Measurements from ENCODE around the gene AATF.

The AATF gene

DNA sequence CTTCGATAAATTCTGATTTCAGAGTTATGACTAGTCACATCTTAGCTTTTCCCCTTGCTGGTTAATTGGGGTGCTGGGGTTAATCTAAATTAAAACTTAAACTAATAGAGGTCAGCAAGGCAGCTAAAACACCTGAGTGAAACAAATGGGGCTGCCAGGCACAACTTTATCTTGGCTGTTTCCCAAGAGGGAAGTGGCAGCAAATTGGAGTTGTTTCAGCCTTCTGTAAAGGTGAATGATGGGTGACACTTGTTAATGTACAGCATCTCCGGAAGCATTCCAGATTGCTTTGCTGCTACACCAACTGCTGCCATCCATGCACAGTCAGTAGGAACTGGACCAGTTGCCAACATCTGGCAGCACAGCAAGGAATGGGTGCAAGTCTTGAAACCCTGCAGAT is 43.9 kb downstream of the AATF start:
- DNase-seq, result no peak

DNA sequence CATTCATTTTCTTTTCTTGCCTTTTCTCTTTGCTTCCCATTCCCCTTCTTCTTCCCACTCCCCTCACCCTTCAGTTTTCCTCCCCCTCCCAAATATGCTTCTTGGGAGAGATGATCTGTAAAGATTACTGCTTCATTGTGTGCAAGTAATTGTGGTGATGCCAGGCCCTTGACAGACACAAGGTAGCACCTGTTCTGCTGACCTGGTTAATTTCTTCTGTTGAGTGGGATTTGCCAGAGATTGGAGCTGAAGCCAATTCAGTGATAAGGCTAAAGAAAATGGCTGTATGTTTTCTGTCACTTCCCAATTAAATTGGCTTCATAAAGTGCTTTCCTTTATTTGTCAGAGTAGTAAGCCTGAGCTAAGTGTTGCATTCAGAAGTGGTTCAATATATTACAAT is 44.5 kb downstream of the AATF start:
- no peak for DNase-seq

DNA sequence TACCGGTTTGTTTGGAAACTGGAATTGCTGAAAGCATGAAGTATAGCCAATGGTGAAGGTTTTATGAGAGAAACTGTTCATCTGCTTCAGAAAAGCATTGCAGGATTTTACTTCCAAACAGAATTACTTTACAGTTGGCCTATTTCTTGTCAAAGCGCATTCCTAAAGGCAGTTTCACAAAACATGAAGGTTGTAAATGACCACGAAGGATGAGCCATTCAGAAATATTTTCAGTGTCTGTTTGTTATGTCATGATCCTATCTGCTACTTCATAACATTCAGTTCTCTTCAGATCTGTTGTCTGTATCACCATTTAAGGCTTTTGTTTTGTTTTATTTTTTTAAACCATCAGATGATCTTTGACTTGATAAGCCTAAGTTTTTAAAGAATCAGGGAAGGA is 45.7 kb downstream of the AATF start:
- no peak for DNase-seq

DNA sequence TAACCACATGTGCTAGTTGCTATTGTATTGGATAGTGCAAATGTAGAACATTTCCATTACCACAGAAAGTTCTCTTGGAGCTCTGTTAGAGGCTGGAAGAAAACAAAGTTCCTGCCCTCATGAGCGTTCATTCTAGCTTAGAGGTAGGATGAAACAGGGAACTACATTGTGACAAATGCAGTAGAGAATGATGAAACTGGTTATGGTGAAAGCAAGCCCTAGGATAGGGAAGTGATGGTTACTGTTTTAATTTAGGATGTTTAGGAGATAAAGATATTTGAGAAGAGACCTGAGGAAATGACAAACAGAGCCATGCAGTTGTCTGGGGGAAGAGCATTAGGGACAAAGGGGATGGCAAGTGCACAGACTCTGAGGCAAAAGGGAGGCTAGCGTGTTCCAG is 50.7 kb downstream of the AATF start:
- no peak for DNase-seq

DNA sequence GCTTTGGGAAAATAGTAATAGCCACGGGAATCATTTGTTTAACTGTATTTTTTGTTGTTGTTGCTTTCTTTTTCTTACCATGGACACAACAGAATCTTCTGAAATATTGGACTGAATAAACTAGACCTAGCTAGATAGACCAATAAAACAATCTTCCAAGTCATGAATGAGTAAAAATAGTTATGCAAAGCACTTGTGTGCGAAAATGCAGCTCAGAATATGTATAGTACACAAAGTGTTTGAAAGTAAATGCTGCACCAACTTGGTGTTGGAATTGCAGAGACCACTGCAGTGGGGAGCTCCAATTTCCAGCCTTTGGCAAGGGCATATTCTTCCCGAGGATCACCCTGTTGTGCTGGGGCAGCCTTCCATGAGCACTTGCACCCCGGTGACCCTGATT is 68.0 kb downstream of the AATF start:
- no peak for DNase-seq

DNA sequence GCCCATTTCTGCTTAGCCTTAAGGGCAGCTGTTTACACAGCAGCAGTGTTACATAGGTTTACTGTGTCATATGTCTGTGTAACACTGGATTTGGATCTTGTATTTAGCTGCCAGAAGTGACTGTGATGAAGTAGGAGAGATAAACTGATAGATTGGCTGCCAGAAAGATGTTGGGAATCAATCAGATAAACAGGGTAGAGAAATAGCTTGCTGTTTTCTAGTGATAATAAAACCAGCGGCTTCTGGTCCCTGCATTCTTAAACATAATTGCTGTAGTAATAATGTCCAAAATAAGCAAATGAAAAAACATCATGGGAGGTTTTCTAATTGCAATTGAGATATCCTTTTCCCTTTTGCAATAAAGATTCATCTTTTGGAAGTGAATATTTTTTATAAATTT is 68.7 kb downstream of the AATF start:
- DNase-seq, result no peak

DNA sequence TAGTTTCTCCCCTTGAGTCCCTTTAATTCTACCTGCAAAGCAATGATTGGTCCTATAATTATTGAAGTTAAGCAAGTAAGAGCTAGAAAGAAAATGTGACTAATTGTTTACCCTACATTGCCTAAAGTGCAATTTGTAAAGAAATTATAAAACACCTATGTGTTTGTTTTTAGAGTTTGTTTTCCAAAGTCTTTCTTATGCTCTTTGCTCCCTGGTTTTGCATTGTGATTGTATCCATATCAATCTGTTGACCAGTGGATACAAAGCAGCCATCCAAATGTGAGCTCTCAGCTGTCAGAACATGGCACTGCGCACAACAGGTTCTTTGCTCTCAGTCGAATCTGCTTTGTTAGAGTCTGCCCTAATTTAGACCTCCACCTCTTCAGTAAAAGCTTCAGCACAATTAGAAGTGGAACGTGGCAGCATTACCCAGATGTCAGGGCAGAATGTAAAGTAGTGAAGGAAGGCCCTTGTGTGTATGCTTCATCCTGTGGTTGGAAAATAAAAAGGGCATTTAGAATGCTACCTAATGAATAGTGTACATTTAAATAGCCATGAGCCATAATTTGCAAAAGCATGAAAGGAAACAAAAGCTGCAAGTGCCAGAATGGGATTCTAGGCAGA is 70.5 kb downstream of the AATF start:
- no peak for DNase-seq

DNA sequence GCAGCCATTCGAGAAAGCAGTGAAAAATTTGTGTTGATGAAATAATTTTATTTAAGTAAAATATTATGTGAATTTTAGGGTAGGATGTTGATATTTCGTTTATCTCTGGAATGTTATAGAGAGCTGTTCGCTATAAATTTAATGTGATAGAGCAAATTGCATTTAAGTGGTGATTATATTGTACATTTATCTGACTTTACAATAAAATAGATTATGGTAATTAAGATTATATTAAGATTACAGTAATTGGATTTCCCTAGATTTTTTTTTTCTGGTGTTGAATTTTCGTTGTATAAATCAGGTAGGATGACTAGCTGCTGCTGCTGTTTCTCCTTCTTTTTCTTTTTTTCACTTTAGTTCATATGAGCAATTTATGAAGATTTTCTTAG is 71.0 kb downstream of the AATF start:
- DNase-seq, result no peak

DNA sequence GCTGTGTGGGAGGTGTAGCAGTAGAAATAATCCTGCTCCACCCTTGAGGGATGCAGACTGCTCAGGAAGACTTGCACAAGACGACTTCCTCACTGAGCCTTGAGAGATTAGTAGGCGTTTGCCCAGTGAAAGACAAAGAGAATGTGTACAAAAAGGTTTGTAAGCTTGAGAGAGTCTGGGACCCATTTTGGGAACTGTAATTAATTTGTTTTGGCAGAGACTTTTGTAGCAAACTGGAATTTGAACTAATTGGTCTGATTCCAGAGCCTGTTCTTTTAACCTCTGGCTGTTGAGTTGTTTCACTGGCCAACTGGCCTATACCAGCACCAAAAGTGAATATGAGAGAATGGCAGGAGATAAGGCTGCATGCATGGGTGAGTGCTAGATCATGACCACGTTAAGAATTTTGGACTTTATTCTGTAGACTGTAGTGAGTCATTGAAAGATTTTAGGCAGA is 75.5 kb downstream of the AATF start:
- no peak for DNase-seq

DNA sequence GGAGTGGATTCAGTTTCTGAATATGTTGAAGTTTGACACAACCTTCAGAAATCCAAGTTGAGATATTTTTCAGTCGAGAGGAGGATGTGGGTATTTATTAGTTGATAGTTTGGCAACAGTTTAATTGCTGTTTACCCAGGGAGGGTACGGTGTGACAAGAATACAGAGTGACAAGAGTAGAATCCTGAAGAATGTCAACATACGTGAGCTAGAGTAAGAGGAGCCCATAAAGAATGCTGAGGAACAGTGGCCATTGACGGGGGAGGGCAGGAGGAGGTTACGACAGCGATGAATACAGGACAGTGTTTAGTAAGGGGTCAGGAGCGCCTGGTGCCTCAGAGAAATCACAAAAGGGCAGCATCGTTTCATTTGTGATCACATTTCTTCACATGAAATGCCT is 76.5 kb downstream of the AATF start:
- no peak for DNase-seq

DNA sequence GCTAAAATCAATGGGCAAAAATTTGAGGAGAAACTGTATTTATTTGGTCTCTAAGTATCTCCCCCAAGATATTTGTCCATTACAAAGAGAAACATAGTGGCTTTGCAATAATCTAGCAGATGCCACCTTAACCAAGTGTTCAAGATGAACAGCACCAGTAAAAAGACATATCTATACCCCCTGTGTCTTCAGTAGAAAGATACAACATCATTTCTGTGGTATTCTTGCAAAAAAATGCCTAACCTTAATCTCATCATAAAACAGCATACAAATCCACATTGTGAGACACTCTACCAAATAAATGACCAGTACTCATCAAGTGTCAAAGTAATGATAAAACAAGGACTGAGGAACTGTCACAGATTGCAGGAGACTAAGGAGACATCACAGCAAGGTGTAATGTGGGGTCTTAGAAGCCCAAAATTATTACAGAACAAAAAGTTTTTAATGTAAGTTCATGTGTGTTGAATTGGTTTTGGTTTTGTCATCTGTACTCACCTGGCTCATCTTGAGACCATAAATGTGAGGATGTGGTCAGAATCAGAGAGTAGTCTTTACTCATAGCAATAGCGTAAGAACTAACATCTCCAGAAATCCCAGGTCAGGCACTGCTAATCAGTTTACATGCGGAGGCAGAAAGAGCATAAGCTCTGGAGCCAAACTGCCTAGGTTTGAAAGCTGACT is 77.2 kb downstream of the AATF start:
- peak; percentile 8 for DNase-seq

DNA sequence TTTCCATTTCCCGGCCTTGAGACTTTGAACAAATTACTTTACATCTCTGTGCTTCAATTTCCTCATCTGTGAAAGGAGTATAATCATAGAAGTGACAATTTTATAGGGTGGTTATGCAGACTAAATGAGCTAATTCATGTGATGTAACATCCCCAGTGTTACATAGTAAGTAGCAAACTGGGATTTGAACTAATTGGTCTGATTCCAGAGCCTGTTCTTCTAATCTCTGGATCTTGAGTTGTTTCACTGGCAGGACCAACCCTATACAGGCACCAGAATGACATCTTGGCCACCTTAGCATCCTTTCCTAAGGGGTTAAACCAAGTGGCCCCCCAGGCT is 77.7 kb downstream of the AATF start:
- no peak for DNase-seq

DNA sequence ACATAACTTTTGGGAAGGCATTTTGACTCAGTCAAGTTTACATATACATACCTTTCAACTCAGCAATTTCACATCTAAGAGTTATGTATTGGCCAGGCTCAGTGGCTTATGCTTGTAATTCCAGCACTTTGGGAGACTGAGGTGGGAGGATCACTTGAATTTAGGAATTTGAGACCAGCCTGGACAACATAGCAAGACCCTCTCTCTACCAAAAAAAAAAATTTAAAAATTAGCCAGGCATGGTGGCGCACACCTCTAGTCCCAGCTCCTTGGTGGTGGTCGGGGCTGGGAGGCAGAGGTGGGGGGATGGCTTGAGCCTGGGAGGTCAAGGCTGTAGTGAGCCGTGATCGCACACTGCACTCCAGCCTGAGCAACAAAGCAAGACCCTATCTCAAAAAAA is 79.3 kb downstream of the AATF start:
- DNase-seq, result no peak

DNA sequence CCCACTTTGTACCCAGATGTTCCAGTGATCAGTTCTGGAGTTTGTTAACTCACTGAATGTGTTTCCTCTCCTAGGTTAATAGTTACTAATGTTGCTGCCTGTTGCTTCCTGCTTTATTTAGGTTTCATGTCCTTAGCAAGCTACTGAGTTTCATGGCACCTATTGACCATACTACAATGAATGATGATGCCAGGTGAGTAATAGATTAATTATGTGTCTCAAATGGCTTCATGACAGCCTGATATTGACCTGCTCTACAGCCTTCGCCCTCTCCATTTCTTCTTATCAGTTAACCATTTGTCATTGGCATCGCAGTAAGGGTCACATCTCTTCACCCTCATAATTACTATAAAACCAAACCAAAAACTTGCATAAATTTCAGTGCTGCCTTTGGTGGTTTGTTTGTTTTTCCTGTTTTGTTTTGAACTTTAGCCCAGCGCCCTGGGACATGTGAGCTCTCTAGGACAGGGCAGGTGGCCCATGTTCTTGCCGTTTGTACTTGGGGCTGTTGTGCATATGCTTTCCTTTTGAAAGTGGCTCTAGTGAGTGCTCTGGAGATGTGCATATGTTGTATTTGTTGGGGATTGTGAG is 82.8 kb downstream of the AATF start:
- no peak for DNase-seq

DNA sequence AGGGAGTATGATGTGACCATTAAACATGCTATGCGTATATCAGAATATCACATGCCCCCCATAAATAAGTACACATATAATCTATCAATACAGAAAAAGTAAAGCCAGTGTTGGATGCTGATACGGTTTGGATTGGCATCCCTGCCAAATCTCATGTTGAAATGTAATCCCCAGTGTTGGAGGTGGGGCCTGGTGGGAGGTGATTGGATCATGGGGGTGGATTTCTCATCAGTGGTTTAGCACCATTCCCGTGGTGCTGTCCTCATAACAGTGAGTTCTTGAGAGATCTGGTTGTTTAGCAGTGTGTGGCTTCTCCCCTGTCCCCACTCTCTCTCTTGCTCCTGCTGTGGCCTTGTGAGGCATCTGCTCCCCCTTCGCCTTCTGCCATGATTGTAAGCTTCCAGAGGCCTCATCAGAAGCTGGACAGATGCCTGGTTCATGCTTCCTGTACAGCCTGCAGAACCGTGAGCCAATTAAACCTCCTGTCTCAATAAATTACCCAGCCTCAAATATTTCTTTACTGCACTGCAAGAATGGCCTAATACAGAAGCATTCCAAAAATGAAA is 88.9 kb downstream of the AATF start:
- no peak for DNase-seq

DNA sequence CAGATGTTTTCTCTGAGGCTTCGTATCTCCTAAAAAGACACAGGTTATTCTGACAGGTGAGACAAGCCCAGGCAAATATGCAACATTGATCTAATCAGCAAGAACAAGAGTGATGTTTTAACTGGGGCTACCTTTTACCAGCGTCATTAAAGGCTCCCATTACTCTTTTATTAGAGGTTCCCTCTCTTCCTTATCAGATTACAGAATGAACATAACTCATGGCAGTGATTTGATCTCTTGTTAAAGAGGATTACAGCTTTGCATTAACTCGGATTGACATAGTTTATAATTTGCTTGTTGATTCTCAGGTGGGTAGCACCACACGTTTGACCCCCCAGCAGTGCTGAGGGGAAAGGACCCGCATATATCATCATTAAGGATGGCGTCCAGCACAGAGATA is 90.5 kb downstream of the AATF start:
- no peak for DNase-seq

DNA sequence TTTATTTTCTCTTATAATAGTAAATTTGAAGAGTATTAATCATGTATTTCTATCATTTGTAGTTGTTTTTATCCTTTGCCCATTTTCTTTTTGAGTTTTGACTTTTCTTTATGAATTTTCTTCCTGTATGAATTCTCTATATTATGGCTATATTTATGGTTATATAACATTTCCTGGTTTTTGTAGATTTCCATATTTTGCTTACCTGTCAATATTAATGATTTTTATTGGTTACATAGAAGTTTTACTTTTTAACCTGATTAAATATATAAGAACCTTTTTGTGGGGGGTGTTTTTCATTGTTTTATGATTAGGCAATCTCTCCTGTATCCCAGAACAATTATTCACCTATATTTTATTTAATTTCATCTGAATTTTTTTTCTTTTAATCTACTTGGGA is 93.2 kb downstream of the AATF start:
- DNase-seq, result no peak

DNA sequence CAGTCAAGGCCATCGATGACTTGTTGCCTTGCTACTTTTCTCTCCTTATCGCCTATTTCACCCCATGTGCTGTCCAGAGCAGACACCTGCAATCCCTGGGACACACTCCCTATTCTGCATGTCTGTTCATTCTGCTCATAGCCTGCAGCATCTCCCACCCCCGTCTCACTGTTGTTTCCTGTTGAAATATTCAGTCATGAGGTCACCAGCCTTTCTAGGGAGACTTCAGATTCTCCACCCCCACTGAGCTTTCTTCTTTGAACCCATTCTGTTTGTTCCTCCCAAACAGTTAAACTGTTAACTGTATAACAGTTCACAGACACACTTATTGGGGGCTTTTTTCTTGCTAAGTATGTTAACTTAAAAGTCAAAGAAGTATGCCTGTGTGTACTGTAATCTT is 94.4 kb downstream of the AATF start:
- DNase-seq, result no peak

DNA sequence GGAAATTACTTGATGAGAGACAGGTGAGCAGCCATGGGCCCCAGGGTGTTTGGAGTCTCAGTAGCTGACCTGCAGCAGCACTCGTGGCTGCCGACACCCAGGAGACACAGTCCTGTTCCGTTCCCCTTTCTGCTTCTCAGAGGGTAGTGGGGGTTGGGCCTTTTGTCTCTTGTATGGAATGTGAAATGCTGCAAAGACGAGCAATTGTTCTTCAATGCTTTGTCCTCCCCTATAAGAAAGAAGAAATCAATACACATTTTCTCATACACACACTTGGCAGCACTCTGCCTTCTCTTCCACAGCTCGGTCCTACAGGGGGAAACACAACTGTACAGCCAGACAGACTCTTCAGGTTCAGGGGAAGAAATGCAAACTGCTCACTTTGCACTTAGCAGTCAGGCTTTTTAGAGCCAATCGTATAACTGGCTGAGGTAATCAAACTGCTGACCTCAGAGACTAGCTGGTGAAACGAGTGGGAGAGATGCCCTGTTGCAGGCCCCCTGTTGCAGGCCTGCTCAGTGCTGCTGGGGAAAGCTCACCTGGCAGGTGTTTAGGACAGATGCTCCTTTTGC is 96.7 kb downstream of the AATF start:
- no peak for DNase-seq

DNA sequence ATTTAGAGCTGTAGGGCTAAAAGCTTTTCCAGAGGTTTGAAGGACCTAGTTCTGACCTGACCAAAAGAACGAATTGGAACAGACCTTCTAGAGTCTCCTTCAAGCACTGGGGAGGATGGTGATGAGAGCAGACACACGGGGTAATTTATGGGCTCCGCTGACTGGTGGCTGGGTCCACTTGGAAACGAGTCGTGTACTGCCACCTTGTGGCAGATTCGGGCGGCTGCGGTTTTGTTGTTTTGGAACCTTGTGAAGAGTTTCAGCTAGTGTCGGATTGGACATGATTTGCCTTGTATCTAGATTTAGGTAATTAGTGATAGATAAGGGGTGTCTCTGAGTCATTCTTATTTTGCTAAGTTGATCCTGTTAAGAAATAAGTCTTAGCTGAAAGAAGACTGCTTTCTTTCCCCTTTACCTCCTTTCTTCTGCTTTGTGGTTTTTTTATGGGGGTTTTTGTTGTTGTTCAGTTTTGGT is 98.9 kb downstream of the AATF start:
- peak; percentile 80 for DNase-seq

DNA sequence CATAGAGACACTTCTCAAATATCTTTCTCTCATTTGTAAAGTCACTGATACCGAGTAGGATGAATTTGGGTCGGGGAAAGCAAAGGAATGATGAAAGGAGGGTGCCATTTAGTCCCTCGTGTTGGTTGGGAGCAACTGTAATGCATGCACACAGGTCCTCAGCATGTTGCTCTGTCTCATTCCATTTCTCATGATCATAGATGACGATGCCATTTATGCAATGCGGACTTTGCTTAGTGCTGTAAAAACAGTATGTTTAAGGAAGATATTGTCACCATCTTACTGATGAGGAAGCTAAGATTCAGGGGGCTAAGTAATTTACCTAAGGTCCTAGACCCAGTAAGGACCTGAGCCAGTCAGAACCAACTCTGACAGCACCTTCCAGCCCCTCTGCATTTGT is 100.1 kb downstream of the AATF start:
- DNase-seq, result no peak

DNA sequence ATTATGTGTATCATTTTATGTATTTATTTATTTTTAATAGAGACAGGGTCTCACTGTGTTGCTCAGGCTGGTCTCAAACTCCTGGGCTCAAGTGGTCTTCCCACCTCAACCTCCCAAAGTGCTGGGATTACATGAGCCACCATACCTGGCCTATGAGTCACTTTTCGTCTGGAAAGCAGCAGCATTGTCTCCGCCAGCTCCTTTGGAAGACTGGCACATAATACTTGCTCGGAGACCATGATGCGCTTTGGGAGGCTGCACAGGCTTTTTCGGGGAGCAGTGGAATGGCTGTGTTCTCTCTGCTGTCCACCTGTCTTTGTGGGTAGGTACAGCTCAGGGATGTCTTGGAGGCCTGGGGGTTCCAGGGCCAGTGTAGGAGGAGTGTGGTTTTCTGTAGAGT is 102.2 kb downstream of the AATF start:
- DNase-seq, result no peak

DNA sequence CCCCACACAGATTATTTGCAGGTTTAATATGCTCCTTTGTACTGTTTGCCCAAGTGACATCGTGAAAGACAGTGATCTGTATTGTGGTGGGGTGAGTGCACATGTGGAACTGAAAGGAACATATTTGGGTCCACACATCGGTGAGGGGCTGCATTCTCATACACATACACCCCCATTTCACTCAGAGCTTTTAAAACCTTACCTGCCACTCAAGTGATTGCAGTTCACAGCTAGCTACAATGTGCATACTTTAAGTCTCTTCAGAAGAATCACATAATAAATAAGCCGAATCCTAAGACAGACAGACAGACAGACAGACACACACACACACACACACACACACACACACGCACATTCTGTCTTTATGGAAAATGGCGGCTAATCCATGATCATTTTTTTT is 102.6 kb downstream of the AATF start:
- DNase-seq, result no peak

DNA sequence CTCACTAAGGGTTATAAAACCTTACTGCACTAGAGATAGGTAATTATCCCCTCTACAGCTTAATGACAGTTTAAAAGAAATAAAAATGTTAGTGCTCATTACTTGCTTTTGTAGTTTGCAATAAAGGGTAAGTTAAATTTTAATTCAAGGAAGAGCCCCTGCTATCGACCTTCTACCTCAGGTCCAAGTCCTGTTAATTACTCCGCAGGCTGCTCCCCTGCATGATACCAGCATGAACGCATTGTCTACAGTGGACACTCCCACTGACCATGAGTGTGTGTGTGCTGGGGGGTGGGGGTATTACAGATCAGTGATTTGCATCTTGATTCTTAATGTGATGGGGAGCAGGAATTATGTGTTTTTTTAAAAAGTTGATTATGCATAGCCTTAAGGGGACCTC is 103.1 kb downstream of the AATF start:
- no peak for DNase-seq
